Hepatocyte (in vitro differentiated cells): ENCODE data around the gene SNX10. TPM values are rescaled to one million over a fixed set of nuclear protein-coding genes. Genes with fewer than 3 reads are reported as not detected.

Experiments used
- DNase-seq: peaks from one replicate; pipeline ENCODE4 v3.0.0-alpha.2; 2016; ENCODE audit warnings: low spot score
- H2AFZ ChIP-seq: fragments of 200-600 bp; sonication (generic); 2 replicates; pipeline ENCODE4 v1.6.0; 2016; ENCODE audit warnings: antibody characterized with exemption, mild to moderate bottlenecking
- H3K27ac ChIP-seq: fragments of 200-600 bp; sonication (generic); 2 replicates; pipeline ENCODE4 v1.5.1; 2016; ENCODE audit warnings: mild to moderate bottlenecking
- H3K27me3 ChIP-seq: fragments of 200-600 bp; sonication (generic); 2 replicates; pipeline ENCODE4 v1.6.1; 2016
- H3K36me3 ChIP-seq: fragments of 200-600 bp; sonication (generic); replicated peaks from 2 replicates; pipeline ENCODE4 v1.5.1; 2016; ENCODE audit warnings: low read depth; ENCODE audit not compliant: insufficient read depth
- H3K4me1 ChIP-seq: fragments of 200-600 bp; sonication (generic); 2 replicates; pipeline ENCODE4 v1.5.1; 2016; ENCODE audit warnings: mild to moderate bottlenecking, moderate library complexity; ENCODE audit not compliant: insufficient read depth
- H3K4me2 ChIP-seq: fragments of 200-600 bp; sonication (generic); 2 replicates; pipeline ENCODE4 v1.6.0; 2016
- H3K4me3 ChIP-seq: fragments of 200-600 bp; sonication (generic); 2 replicates; pipeline ENCODE4 v1.5.1; 2016; ENCODE audit warnings: mild to moderate bottlenecking
- H3K79me2 ChIP-seq: fragments of 200-600 bp; sonication (generic); 2 replicates; pipeline ENCODE4 v1.6.0; 2017; ENCODE audit warnings: mild to moderate bottlenecking
- H3K9me2 ChIP-seq: fragments of 200-600 bp; sonication (generic); replicated peaks from 2 replicates; pipeline ENCODE4 v1.6.0; 2017; ENCODE audit warnings: mild to moderate bottlenecking; ENCODE audit not compliant: insufficient read depth
- H3K9me3 ChIP-seq: fragments of 200-600 bp; sonication (generic); 2 replicates; pipeline ENCODE4 v1.5.1; 2016; ENCODE audit warnings: low read depth, mild to moderate bottlenecking
- H4K20me1 ChIP-seq: fragments of 200-600 bp; sonication (generic); 2 replicates; pipeline ENCODE4 v1.6.0; 2016; ENCODE audit warnings: mild to moderate bottlenecking; ENCODE audit not compliant: insufficient read depth, poor library complexity, severe bottlenecking
- CTCF ChIP-seq: fragments of 200-600 bp; sonication (generic); IDR thresholded peaks from 2 replicates; pipeline ENCODE4 v1.5.1; 2016; ENCODE audit warnings: antibody characterized with exemption, mild to moderate bottlenecking; ENCODE audit not compliant: poor library complexity
- EZH2 ChIP-seq: fragments of 200-600 bp; sonication (generic); IDR thresholded peaks from 2 replicates; pipeline ENCODE4 v1.6.1; 2016; ENCODE audit warnings: antibody characterized with exemption, mild to moderate bottlenecking, borderline replicate concordance
- EZH2phosphoT487 ChIP-seq: fragments of 200-600 bp; sonication (generic); IDR thresholded peaks from one replicate; pipeline ENCODE4 v1.6.1; 2018; ENCODE audit warnings: antibody characterized with exemption, mild to moderate bottlenecking, low read depth, moderate library complexity; ENCODE audit not compliant: unreplicated experiment, severe bottlenecking
- WGBS: methylation state at CpG from one replicate; pipeline ENCODE4 v1.1.6; 2016; ENCODE audit warnings: low lambda C conversion rate; ENCODE audit errors: missing lambda C conversion rate; 5-methylcytosine and 5-hydroxymethylcytosine counted together
- polyA plus RNA-seq: library from polyadenylated mRNA; unstranded; fragments of >200 nt; fragmentation: Nextera tagmentation; extraction: Ambion mirVana; gene quantifications from 2 replicates; pipeline ENCODE4 v1.2.1, GENCODE V29; 2016
- total RNA-seq: library from RNA; depleted of rRNA; stranded (reverse); fragments of >200 nt; gene quantifications from 2 replicates; pipeline ENCODE4 v1.2.3, GENCODE V29; 2014

SNX10 gene
- total and polyA plus RNA-seq, 2 experiments from 2014 or later = 6.1 to 8.2 TPM

GRCh38 chr7:26332698-26333097 lies 41.0 kb downstream of the SNX10 start:
- Histone ChIP-seq H3K27me3 (no peaks in the 10 kb centered on the region), H4K20me1 (no peaks in the 10 kb centered on the region), H3K36me3 (no peaks in the 10 kb centered on the region), H3K4me2 (no peak overlapping the region), H3K4me3 (no peak overlapping the region), H3K9me2 (no peaks in the 10 kb centered on the region), H3K27ac (no peak overlapping the region), H3K4me1 (no peaks in the 10 kb centered on the region), H3K9me3 (no peaks in the 10 kb centered on the region), H2AFZ (no peak overlapping the region), H3K79me2 (no peaks in the 10 kb centered on the region)
- TF ChIP-seq CTCF (no peak), EZH2 (no peak), EZH2phosphoT487 (no peak)
- no peak for DNase-seq
- WGBS = 98% methylated on average over 2 of the region's 2 CpGs

- H3K4me1 ChIP-seq = no peaks in the 10 kb centered on the region
- no peak for TF ChIP-seq CTCF
- no peak for TF ChIP-seq EZH2
- no peak for TF ChIP-seq EZH2phosphoT487
- no peaks in the 10 kb centered on the region for H3K9me2 ChIP-seq
- no peak overlapping the region for H2AFZ ChIP-seq
- DNase-seq = no peak
- no peaks in the 10 kb centered on the region for H3K79me2 ChIP-seq
- H3K36me3 ChIP-seq = no peaks in the 10 kb centered on the region
- no peaks in the 10 kb centered on the region for H3K9me3 ChIP-seq
- WGBS = 96% methylated on average over 1 of the region's 1 CpG
- H3K27me3 ChIP-seq = no peaks in the 10 kb centered on the region
- H3K27ac ChIP-seq = no peak overlapping the region
- no peak overlapping the region for H3K4me2 ChIP-seq
- H4K20me1 ChIP-seq = no peaks in the 10 kb centered on the region
- H3K4me3 ChIP-seq = no peak overlapping the region
Measured at GRCh38 chr7:26334166-26334859, 42.7 kb downstream of the SNX10 start.

- H3K27ac ChIP-seq = no peak overlapping the region
- H3K36me3 ChIP-seq = no peaks in the 10 kb centered on the region
- no peak for DNase-seq
- H3K4me3 ChIP-seq = no peak overlapping the region
- H3K4me1 ChIP-seq = no peaks in the 10 kb centered on the region
- no peaks in the 10 kb centered on the region for H3K27me3 ChIP-seq
- H3K9me2 ChIP-seq = no peaks in the 10 kb centered on the region
- no peak overlapping the region for H3K4me2 ChIP-seq
- H3K9me3 ChIP-seq = no peaks in the 10 kb centered on the region
- H3K79me2 ChIP-seq = no peaks in the 10 kb centered on the region
- H4K20me1 ChIP-seq = no peaks in the 10 kb centered on the region
- no peak overlapping the region for H2AFZ ChIP-seq
- TF ChIP-seq CTCF (no peak), EZH2 (no peak), EZH2phosphoT487 (no peak)
- WGBS = 47% methylated on average over 2 of the region's 2 CpGs
Measured at GRCh38 chr7:26337232-26337865, 45.7 kb downstream of the SNX10 start.
